Heart right ventricle (tissue), 16 donors: Measurements from ENCODE around the gene CALB2. TPM values are rescaled to one million over a fixed set of nuclear protein-coding genes. Genes with fewer than 3 reads are reported as not detected.

Experiments
- ATAC-seq, 8 donors: fragments of 200-7000 bp; cut with Tn5 transposase; one replicate each; pipeline ENCODE4 v1.9.1; 2020; ENCODE audit warnings: mild to moderate bottlenecking in 8 of 8, moderate library complexity in 8 of 8, moderate number of reproducible peaks in 1 of 8
- DNase-seq, 2 donors: peaks; one replicate each; pipeline ENCODE4 v3.0.0-alpha.2; 2020
- H3K27ac ChIP-seq, 10 donors: fragments of 200-600 bp; sonication (generic) in 2 of 10; one replicate each; pipeline versions ENCODE4 v1.5.0 to v1.8.0; 2020 to 2022; ENCODE audit warnings: mild to moderate bottlenecking in 3 of 10
- H3K27me3 ChIP-seq, 7 donors: fragments of 200-600 bp; one replicate each; pipeline ENCODE4 v1.8.0; 2021 to 2022; ENCODE audit warnings: mild to moderate bottlenecking in 2 of 7
- H3K36me3 ChIP-seq, 9 donors: fragments of 200-600 bp; sonication (generic) in 1 of 9; one replicate each; pipeline versions ENCODE4 v1.5.0 to v1.8.0; 2020 to 2022; ENCODE audit warnings: mild to moderate bottlenecking in 2 of 9
- H3K4me1 ChIP-seq, 9 donors: fragments of 200-600 bp; sonication (generic) in 1 of 9; one replicate each; pipeline versions ENCODE4 v1.5.0 to v1.8.0; 2020 to 2022; ENCODE audit warnings: mild to moderate bottlenecking in 4 of 9
- H3K4me3 ChIP-seq, 10 donors: fragments of 200-600 bp; sonication (generic) in 2 of 10; one replicate each; pipeline versions ENCODE4 v1.5.0 to v1.8.0; 2020 to 2022; ENCODE audit warnings: mild to moderate bottlenecking in 7 of 10, moderate library complexity in 2 of 10
- H3K9me3 ChIP-seq, 11 donors: fragments of 200-600 bp in 10 of 11; sonication (generic) in 2 of 11; one replicate each; pipeline versions ENCODE4 v1.5.0 to v1.8.0; 2013 to 2022; ENCODE audit warnings: mild to moderate bottlenecking in 2 of 11, control low read depth in 1 of 11, moderate library complexity in 1 of 11
- WGBS, 2 donors: extraction: QIAGEN DNeasy Blood & Tissue Kit; methylation state at CpG; one replicate each; pipeline ENCODE4 v1.1.7; 2013; ENCODE audit warnings: inconsistent platforms in 1 of 2; 5-methylcytosine and 5-hydroxymethylcytosine counted together
- intact Hi-C, 10 donors: fragments of 100-400 bp; cut with DNase I; formaldehyde crosslinking; loops; one replicate each; pipeline versions ENCODE4 v1.11.1 to v1.14.2; 2022
- polyA plus RNA-seq, 2 donors: library from polyadenylated mRNA; stranded (reverse); fragments of 200-250 nt; gene quantifications; one replicate each; pipeline ENCODE4 v1.2.3, GENCODE V29; 2013
- total RNA-seq, 10 donors: library from RNA; stranded (reverse); fragmentation: NEBNext Ultra II Directional in 3 of 10; extraction: Animal tissue kit (Norgen Biotek cat#: 25700) in 3 of 10; gene quantifications; one replicate each; pipeline versions ENCODE4 v1.2.1 to v1.2.4, GENCODE V29; 2021 to 2023
- TF ChIP-seq, protein P1 (sequence below), 9 donors: fragments of 200-600 bp; sonication (generic) in 2 of 9; IDR thresholded peaks; one replicate each; pipeline versions ENCODE4 v1.5.0 to v1.8.0; 2021 to 2022; ENCODE audit warnings: antibody characterized with exemption in 9 of 9, mild to moderate bottlenecking in 5 of 9, moderate library complexity in 1 of 9
- donor health status: Arrhythmogenic right ventricular cardiomyopathy.
- donor health status: ischemic (EF 13 %, LVEDD 7.1; RV severe dilation, severe dysfunction).
- donor health status: healthy with polysubstance abuse.
- donor health status: DM: no; HTN: yes; CAD: no.
- donor health status: DM: no; HTN: no; CAD: no.
- donor health status: ischemic (EF 25% LVEDD 6.9; RV normal size, moderate dysfunction).
- donor health status: ischemic (EF 25% LVEDD 5.7; RV mildly dilated, moderate dysfunction).
- donor health status: healthy.
- donor health status: DM: yes; HTN: yes; CAD: no.
- donor health status: Ischemic cardiomyopathy.
- donor health status: ischemic (EF 35%, LVEDD 5.7; RV mildly dilated, moderate dysfunction).
- donor health status: nonischemic (EF 11% LVEDD 7.7; RV severe dilation, severe dysfunction).
- donor health status: DM: yes; HTN: yes; CAD: no.
- donor health status: PGD.
- donor health status: ischemic (EF 29% LVEDD 5.4; RV normal size, mild dysfunction).
- donor health status: nonischemic (EF 23%, LVEDD 6.1; RV moderate dilation, normal function).

Gene CALB2
- total and polyA plus RNA-seq, 12 donors = 0.16 to 3.7 (median 1.2) TPM; not detected in 3

DNA sequence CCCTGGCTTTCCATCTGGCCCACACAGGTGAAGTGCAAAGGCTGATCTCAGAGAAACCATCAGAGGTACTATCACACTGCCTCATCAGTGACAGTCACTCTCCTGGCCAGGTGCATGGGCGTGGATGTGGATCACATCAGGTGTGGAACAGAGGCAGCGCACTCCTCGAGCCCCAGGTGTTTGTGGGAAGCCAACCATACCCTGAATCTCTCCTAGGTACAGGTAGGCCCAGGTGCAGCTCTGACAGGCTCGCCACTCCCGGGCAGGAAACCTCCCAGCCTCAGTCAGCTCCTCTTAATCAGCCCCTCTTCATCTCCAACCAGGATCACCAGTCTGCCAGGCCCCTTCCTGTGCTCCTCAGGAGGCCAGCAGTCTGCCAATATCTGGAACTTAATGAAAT, 51.6 kb downstream of the CALB2 start:
- ATAC-seq (no peak), DNase-seq (no peak)
- H3K4me3 ChIP-seq = no peak overlapping the region
- TF ChIP-seq, protein P1, sequence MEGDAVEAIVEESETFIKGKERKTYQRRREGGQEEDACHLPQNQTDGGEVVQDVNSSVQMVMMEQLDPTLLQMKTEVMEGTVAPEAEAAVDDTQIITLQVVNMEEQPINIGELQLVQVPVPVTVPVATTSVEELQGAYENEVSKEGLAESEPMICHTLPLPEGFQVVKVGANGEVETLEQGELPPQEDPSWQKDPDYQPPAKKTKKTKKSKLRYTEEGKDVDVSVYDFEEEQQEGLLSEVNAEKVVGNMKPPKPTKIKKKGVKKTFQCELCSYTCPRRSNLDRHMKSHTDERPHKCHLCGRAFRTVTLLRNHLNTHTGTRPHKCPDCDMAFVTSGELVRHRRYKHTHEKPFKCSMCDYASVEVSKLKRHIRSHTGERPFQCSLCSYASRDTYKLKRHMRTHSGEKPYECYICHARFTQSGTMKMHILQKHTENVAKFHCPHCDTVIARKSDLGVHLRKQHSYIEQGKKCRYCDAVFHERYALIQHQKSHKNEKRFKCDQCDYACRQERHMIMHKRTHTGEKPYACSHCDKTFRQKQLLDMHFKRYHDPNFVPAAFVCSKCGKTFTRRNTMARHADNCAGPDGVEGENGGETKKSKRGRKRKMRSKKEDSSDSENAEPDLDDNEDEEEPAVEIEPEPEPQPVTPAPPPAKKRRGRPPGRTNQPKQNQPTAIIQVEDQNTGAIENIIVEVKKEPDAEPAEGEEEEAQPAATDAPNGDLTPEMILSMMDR (IDR thresholded peaks at IDR 0.05) = no peak
- H3K4me1 ChIP-seq = peaks cover 0 to 7% (median 0%) of the 10 kb centered on the region in 9 donors
- intact Hi-C loops = loop anchor here in 9 of 10 donors (5.0 kb wide), 3 partner anchors 87 to 202 kb away; no protein-coding TSS in a partner anchor
- no peaks in the 10 kb centered on the region for H3K36me3 ChIP-seq
- no peaks in the 10 kb centered on the region for H3K9me3 ChIP-seq
- no peak overlapping the region for H3K27ac ChIP-seq
- H3K27me3 ChIP-seq = peaks cover 0 to 75% (median 64%) of the 10 kb centered on the region in 7 donors
- 75 to 78% methylated on average over 5 of the region's 5 CpGs for WGBS, 2 donors

GRCh38 chr16:71412270-71413160, 54.0 kb downstream of the CALB2 start:
- H3K9me3 ChIP-seq = no peaks in the 10 kb centered on the region
- H3K27ac ChIP-seq = no peak overlapping the region
- H3K4me1 ChIP-seq = peaks cover 0 to 7% (median 0%) of the 10 kb centered on the region in 9 donors
- intact Hi-C loops = loop anchor here (1.0 to 5.0 kb wide), 6 partner anchors 85 to 200 kb away; no protein-coding TSS in a partner anchor
- H3K4me3 ChIP-seq = no peak overlapping the region
- TF ChIP-seq, protein P1 (IDR thresholded peaks at IDR 0.05) = peak; percentile 77 to 92 (median 86)
- H3K27me3 ChIP-seq = peaks cover 0 to 71% (median 56%) of the 10 kb centered on the region in 7 donors
- WGBS, 2 donors = 7 to 9% methylated on average over 24 of the region's 24 CpGs
- ATAC-seq (peak; percentile 70 to 90 (median 77)), DNase-seq (peak; percentile 29 to 74)
- H3K36me3 ChIP-seq = no peaks in the 10 kb centered on the region

DNA sequence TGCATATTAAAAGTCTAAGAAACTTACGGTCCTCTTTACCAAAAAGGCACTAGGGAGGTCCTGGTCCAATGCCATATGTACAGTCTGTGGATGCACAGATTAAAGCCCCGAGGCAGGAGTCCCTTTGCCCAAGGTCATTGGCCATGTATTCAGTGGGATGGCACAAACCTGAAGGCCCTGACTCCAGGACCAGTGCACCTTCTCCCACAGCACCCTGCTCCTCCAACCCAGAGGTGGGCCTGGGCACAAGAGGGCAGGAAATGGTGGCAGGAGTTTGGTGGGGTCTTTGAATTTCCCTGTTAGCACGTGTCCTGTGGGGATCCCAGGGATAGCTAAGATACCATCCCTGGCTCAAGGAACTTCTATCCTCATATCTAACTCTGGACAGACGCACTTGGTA, 54.8 kb downstream of the CALB2 start:
- intact Hi-C loops = loop anchor here in 9 of 10 donors (2.0 to 5.0 kb wide), 5 partner anchors 84 to 199 kb away; no protein-coding TSS in a partner anchor
- Histone ChIP-seq H3K27ac (no peak overlapping the region), H3K36me3 (no peaks in the 10 kb centered on the region), H3K27me3 (peaks cover 0 to 72% (median 49%) of the 10 kb centered on the region in 7 donors), H3K9me3 (no peaks in the 10 kb centered on the region), H3K4me1 (peaks cover 0 to 7% (median 0%) of the 10 kb centered on the region in 9 donors), H3K4me3 (no peak overlapping the region)
- DNase-seq (no peak), ATAC-seq (no peak)
- 56 to 58% methylated on average over 4 of the region's 4 CpGs for WGBS, 2 donors
- TF ChIP-seq, protein P1 (IDR thresholded peaks at IDR 0.05) = no peak

DNA sequence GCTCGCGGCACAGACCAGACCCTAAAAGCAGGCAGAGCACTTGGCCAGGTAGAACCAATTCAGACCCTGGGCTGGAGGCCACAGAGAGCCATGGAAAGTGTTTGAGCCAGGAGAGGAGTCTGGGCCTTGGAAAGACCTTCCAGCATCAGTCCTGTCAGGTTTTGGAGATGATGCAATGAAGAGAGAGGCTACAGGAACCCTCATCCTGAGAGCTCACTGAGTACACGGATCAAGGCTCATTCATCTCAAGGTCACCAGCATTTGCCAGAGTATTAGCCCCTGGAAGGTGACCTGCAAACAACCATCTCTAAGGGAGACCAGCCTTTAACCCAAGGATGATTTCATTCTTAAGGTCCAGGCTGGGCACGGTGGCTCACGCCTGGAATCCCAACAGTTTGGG, 55.5 kb downstream of the CALB2 start:
- ATAC-seq (no peak), DNase-seq (no peak)
- Histone ChIP-seq H3K27ac (no peak overlapping the region), H3K36me3 (no peaks in the 10 kb centered on the region), H3K9me3 (no peaks in the 10 kb centered on the region), H3K4me3 (no peak overlapping the region), H3K4me1 (peaks cover 0 to 7% (median 0%) of the 10 kb centered on the region in 9 donors), H3K27me3 (peaks cover 0 to 68% (median 43%) of the 10 kb centered on the region in 7 donors)
- WGBS, 2 donors = 90 to 93% methylated on average over 5 of the region's 5 CpGs
- TF ChIP-seq, protein P1 (IDR thresholded peaks at IDR 0.05) = no peak
- intact Hi-C loops = loop anchor here in 9 of 10 donors (2.0 to 5.0 kb wide), 4 partner anchors 83 to 198 kb away; no protein-coding TSS in a partner anchor
